Keratinocyte (primary cell): ENCODE measurements around the gene CCDC141.

Source experiments
- EZH2 ChIP-seq: IDR thresholded peaks from one replicate; pipeline ENCODE4 v1.6.1; 2012; ENCODE audit warnings: inconsistent platforms, mild to moderate bottlenecking, low read length, moderate library complexity
- TF ChIP-seq, protein P1 (sequence below), 3 experiments: IDR thresholded peaks in 1 of 3; conservative IDR thresholded peaks in 1 of 3; optimal IDR thresholded peaks in 1 of 3; 2 replicates in 2 of 3; 3 replicates in 1 of 3; pipeline versions ENCODE3 to v1.5.1; 2011; ENCODE audit warnings: low read length in 3 of 3, mild to moderate bottlenecking in 3 of 3, moderate library complexity in 2 of 3, control low read depth in 1 of 3, inconsistent platforms in 1 of 3; ENCODE audit not compliant: insufficient read depth in 2 of 3; ENCODE audit errors: extremely low read depth in 1 of 3

DNA sequence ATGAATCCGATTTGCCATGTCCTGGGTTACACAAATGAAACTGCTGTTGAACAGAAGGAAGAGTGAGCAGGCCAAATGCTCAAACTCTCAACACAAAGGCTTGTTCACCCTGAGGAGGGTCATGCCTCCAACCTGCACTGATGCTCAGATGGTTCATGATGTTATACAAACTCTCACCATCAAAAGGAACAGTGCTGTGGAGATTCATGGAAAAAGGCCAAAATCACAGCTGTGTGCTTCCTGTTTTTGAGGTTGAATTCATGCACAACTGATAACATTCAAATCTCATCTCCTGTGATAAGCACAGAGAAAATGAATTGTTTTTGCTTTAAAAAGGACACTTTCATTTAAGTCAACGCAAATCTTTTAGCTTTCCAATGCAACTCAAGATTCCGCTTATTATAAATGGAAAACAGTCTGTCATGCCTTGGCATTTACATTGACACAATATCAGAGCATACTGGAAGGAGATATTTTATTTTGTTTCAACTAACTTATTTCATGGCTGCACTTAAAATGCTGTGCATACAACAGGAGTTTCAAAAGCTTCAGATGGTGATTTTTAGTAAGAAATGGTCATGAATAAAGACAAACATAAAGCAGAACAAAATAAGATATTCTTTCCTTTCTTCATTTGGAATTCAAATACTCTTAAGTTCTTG is 220.5 kb downstream of the CCDC141 start:
- TF ChIP-seq, protein P1, sequence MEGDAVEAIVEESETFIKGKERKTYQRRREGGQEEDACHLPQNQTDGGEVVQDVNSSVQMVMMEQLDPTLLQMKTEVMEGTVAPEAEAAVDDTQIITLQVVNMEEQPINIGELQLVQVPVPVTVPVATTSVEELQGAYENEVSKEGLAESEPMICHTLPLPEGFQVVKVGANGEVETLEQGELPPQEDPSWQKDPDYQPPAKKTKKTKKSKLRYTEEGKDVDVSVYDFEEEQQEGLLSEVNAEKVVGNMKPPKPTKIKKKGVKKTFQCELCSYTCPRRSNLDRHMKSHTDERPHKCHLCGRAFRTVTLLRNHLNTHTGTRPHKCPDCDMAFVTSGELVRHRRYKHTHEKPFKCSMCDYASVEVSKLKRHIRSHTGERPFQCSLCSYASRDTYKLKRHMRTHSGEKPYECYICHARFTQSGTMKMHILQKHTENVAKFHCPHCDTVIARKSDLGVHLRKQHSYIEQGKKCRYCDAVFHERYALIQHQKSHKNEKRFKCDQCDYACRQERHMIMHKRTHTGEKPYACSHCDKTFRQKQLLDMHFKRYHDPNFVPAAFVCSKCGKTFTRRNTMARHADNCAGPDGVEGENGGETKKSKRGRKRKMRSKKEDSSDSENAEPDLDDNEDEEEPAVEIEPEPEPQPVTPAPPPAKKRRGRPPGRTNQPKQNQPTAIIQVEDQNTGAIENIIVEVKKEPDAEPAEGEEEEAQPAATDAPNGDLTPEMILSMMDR (optimal IDR thresholded peaks at IDR 0.05 in 1 of 3, IDR thresholded peaks at IDR 0.05 in 1 of 3, conservative IDR thresholded peaks at IDR 0.05 in 1 of 3; ENCODE audit: extremely low read depth in 1 of 3, insufficient read depth in 2 of 3, low read length in 3 of 3) = no peak
- TF ChIP-seq EZH2 = no peak
